ENCODE data around the gene NPTXR. TPM values are rescaled to one million over a fixed set of nuclear protein-coding genes. Genes with fewer than 3 reads are reported as not detected.

The NPTXR gene
- total and polyA plus RNA-seq, 10 of the 15 experiments (the other 5 are each of a cell fraction or from before 2014, with no cell fraction given) = 0.02 to 0.38 (median 0.07) TPM; not detected in 2

DNA sequence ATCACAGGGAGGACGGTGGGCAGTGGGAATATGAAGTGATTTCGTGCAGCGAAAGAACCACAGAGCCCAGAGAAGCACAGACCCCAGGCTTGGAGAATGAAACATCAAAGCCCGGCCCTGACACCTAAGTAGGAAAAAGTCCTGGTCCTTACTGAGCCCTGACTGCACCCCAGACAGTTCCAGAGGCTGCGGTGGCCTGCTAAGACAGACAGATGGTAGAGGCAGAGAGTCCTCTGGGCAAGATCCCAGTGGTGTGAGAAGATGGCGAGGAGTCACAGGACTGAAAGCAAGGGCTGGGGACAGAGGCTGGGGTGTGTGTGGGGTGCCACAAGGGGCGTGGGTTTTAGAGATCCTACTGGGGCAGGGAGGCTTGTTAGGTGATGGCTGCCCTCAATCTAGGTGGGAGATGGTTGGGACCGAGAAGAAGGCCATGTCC lies 24.5 kb upstream of the NPTXR start (continued):
- TF ChIP-seq, protein P1, sequence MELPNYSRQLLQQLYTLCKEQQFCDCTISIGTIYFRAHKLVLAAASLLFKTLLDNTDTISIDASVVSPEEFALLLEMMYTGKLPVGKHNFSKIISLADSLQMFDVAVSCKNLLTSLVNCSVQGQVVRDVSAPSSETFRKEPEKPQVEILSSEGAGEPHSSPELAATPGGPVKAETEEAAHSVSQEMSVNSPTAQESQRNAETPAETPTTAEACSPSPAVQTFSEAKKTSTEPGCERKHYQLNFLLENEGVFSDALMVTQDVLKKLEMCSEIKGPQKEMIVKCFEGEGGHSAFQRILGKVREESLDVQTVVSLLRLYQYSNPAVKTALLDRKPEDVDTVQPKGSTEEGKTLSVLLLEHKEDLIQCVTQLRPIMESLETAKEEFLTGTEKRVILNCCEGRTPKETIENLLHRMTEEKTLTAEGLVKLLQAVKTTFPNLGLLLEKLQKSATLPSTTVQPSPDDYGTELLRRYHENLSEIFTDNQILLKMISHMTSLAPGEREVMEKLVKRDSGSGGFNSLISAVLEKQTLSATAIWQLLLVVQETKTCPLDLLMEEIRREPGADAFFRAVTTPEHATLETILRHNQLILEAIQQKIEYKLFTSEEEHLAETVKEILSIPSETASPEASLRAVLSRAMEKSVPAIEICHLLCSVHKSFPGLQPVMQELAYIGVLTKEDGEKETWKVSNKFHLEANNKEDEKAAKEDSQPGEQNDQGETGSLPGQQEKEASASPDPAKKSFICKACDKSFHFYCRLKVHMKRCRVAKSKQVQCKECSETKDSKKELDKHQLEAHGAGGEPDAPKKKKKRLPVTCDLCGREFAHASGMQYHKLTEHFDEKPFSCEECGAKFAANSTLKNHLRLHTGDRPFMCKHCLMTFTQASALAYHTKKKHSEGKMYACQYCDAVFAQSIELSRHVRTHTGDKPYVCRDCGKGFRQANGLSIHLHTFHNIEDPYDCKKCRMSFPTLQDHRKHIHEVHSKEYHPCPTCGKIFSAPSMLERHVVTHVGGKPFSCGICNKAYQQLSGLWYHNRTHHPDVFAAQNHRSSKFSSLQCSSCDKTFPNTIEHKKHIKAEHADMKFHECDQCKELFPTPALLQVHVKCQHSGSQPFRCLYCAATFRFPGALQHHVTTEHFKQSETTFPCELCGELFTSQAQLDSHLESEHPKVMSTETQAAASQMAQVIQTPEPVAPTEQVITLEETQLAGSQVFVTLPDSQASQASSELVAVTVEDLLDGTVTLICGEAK (IDR thresholded peaks at IDR 0.05; ENCODE audit: borderline replicate concordance) = no peak
- TF ChIP-seq KAT2A (conservative IDR thresholded peaks at IDR 0.05; ENCODE audit: control insufficient read depth, low read depth, low read length) = no peak
- no peak for TF ChIP-seq CREM (IDR thresholded peaks at IDR 0.05; ENCODE audit: low read depth)

DNA sequence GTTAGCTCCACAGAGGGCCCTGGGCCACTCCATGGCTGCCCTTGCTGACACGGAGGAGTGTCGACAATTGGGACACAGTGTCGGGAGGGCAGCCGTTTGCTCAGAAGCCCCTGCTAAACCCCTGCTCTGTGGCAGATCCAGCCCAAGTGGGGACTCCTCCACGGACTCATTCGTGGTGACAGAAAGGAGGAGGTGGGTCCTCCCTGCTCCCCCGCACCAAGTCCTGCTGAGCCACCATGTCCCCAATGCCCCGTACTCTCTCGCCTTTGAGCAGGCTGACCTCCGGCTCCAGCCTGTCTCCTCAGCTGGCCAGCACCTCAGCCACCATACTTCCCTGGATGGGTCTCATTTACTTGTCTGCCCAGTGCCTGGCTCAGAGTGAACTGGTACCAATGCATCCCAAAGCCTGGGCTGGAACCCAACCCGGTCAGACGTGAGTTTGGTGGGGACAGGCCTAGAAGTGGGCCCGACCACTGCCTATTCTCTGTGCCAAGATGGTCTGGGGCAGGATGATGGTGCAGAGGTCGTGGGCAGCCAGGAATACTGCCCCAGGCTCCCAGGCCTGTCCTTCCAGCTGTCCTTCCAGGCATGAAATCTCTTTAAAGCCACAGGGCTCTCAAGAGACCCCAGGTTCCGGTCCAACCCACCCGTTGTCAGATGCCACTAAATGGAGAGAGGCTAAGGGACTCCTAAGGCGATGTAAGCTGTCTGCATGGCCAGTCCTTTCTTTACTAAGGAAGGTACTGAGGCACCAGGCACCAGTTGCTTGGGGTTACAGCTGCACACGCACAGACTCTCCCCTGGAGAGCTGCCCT lies 23.9 kb upstream of the NPTXR start:
- Histone ChIP-seq H3K79me2 (ENCODE audit: control insufficient read depth, insufficient read depth, low read length) (peaks cover 27% of the 10 kb centered on the region), H3K4me3 (no peak overlapping the region), H3K9ac (ENCODE audit: control insufficient read depth, insufficient read depth, low read length) (no peak overlapping the region), H3K4me2 (ENCODE audit: control insufficient read depth, insufficient read depth) (no peak overlapping the region), H4K20me1 (ENCODE audit: control insufficient read depth, insufficient read depth) (peaks cover 7% of the 10 kb centered on the region; the same call in 1 of the 2 replicates), H3K4me1 (ENCODE audit: control insufficient read depth, insufficient read depth, low read length) (peaks cover 13% of the 10 kb centered on the region), H3K36me3 (ENCODE audit: control insufficient read depth in 2 of 2, insufficient read depth in 2 of 2, low read length in 1 of 2) (peaks cover 21% of the 10 kb centered on the region in 2 experiments), H3K27ac (ENCODE audit: control insufficient read depth, insufficient read depth) (no peak overlapping the region), H2AFZ (ENCODE audit: control insufficient read depth, low read depth, low read length) (no peak overlapping the region), H3K27me3 (replicated peaks in 1 of 2; ENCODE audit: control insufficient read depth in 2 of 2, insufficient read depth in 2 of 2, low read length in 1 of 2) (no peaks in the 10 kb centered on the region), H3K9me3 (replicated peaks; ENCODE audit: control insufficient read depth, insufficient read depth, low read length) (no peaks in the 10 kb centered on the region)
- intact Hi-C loops (cut with micrococcal nuclease; ENCODE audit: unreplicated experiment) (no loop called here), in situ Hi-C loops (cut with MboI) (no loop called here)
- ChIA-PET POLR2A (interaction anchor here (1.0 to 1.2 kb wide), 2 partner anchors 99 to 211 kb away, joined by 3 read pairs; no protein-coding TSS in a partner anchor), RAD21 (ENCODE audit: unreplicated experiment) (no interaction called here), SMC1A (ENCODE audit: uncharacterized antibody, unreplicated experiment) (no interaction called here), CTCF (interaction anchor here (0.9 to 5.5 kb wide), 5 partner anchors 43 to 136 kb away, joined by 3 to 192 read pairs (median 33); partner anchors contain the start of gene APOBEC3B)
- no peak for ATAC-seq
- no TSS peak for BruUV-seq (replicated peaks)
- 96% methylated on average over 18 of the region's 18 CpGs for WGBS (ENCODE audit: insufficient coverage, insufficient replicate concordance, low lambda C conversion rate, missing lambda C conversion rate)
- DNase-seq (ENCODE audit: low read depth, low spot score) = no peak
- TF ChIP-seq CHD4 (IDR thresholded peaks at IDR 0.05) (no peak), ZNF217 (IDR thresholded peaks at IDR 0.05) (no peak), POLR2AphosphoS5 (IDR thresholded peaks at IDR 0.05; ENCODE audit: low read length) (0 out of 2 replicates have a peak, but pooled peaks have one; percentile 47), CREM (IDR thresholded peaks at IDR 0.05; ENCODE audit: low read depth) (no peak), NR2C2 (IDR thresholded peaks at IDR 0.05; ENCODE audit: borderline replicate concordance, control insufficient read depth, insufficient read length, low read depth) (no peak)
- no peak for FAIRE-seq

Data from GM12878 (cell line).